GM10266 (cell line): ENCODE data around the gene GPR107.
A peak's percentile ranks its signal among the peaks of the same experiment; 100 is the strongest.

Experiments used
- DNase-seq: peaks from one replicate; pipeline ENCODE4 v3.0.0; 2012; ENCODE audit errors: extremely low spot score
- CTCF ChIP-seq: IDR thresholded peaks from 2 replicates; pipeline ENCODE4 v1.5.1; 2012; ENCODE audit warnings: mild to moderate bottlenecking, low read depth; ENCODE audit not compliant: control insufficient read depth, insufficient read depth; ENCODE audit errors: missing control alignments

GPR107 gene

GRCh38 chr9:130042885-130043653 is 10.6 kb upstream of the GPR107 start, which contains the start of gene FNBP1:
FNBP1 (minus strand) TSS chr9:130043189; CDS start chr9:130042975, 214 bp downstream.
- DNase-seq = peak; percentile 94
- no peak for TF ChIP-seq CTCF

- no peak for DNase-seq
- TF ChIP-seq CTCF = no peak
Measured at GRCh38 chr9:130043654-130044623, 9.8 kb upstream of the GPR107 start.

- TF ChIP-seq CTCF = no peak
- DNase-seq = no peak
Measured at GRCh38 chr9:130045725-130046450, 7.8 kb upstream of the GPR107 start.

GRCh38 chr9:130049431-130050210 is 4.1 kb upstream of the GPR107 start:
- DNase-seq = no peak
- no peak for TF ChIP-seq CTCF

- no peak for DNase-seq
Measured at GRCh38 chr9:130050462-130050861, 3.2 kb upstream of the GPR107 start.

More at GRCh38 chr9:130050462-130050861, 3.2 kb upstream of the GPR107 start:
- no peak for TF ChIP-seq CTCF
